HCEC 1CT (cell line): Measurements from ENCODE around the gene OR1E1.
A peak's percentile ranks its signal among the peaks of the same experiment; 100 is the strongest.
"Not testable (repeated sequence)": the region's sequence is repeated elsewhere in the genome, so short reads cannot be mapped to it uniquely, and the experiment has no call there.

Experiments
- DNase-seq: peaks from one replicate; pipeline ENCODE4 v3.0.0-alpha.2; 2017

Gene OR1E1, protein sequence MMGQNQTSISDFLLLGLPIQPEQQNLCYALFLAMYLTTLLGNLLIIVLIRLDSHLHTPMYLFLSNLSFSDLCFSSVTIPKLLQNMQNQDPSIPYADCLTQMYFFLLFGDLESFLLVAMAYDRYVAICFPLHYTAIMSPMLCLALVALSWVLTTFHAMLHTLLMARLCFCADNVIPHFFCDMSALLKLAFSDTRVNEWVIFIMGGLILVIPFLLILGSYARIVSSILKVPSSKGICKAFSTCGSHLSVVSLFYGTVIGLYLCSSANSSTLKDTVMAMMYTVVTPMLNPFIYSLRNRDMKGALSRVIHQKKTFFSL

DNA sequence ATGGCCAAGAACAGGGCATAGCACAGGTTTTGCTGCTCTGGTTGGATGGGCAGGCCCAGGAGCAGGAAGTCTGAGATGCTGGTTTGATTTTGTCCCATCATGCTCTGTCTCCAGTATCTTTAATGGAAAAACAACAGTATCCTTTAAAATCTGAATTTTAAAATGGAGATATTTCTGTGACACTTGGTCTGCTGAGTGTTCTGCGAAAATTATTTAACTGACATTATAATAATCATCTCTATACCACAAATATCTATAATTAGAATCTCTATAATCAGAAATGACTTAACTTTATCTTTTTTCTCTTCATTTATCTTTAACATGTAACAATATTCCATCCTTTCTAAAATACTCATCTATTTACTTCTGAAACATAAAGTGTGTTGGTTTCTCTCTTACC is at the start of gene OR1E1:
OR1E1 (minus strand) TSS at position 101 of the 400 bp plus-strand sequence; CDS start at position 101, 0 bp downstream.
- DNase-seq: no peak

DNA sequence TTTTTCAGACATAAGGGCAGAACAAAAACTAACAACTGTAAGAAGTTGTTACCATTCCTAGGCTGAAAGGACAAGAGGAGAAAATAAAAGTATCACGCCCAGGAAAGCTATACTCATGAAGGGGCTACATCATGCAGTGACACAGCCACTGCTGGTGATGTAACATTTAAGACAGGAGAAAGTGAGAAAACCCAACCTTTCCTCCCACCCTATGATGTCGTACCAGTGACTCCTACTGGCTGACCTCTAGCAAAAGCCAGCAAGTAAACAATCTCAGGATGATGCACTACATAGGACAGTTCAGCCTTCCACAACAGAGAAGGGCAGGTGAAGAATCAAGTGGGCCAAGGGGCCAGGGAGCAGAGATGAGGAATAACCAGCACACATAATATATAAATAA is 49.4 kb upstream of the OR1E1 start:
- peak; percentile 10 for DNase-seq

DNA sequence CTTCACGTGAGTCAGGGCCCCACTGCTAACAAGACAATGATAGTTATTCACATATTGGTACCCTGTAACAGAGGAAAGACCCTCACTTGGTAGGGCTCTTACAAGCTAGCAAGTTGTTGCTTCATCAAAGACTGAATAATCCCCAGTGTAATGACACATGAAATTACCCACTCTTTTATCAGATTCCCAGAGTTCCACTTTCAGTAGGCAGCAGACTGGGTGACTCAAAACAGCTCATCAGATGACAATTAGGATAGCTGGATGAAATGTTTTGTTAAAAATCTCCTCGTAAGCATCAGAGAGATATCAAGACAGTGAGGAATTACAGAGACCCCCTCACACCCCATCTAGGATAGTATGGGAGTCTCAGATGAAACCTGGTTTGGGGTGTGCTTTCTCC is 42.2 kb upstream of the OR1E1 start:
- DNase-seq: no peak

- no peak for DNase-seq
Measured at GRCh38 chr17:3438368-3438767, 40.2 kb upstream of the OR1E1 start.

GRCh38 chr17:3433741-3434140 is 35.5 kb upstream of the OR1E1 start, which contains the start of gene OR1E2:
OR1E2 (minus strand) TSS chr17:3433841; CDS start chr17:3433841, 0 bp downstream.
- DNase-seq: no peak

DNA sequence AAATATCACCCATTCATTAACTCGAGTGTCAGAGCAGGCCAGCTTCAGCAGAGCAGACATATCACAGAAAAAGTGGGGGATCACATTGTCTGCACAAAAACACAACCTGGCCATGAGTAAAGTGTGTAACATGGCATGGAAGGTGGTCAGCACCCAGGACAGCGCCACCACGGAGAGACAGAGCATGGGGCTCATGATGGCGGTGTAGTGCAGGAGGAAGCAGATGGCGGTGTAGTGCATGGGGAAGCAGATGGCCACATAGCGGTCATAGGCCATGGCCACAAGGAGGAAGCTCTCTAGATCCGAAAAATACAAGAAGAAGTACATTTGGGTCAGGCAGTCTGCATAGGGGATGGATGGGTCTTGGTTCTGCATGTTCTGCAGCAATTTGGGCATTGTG is 35.0 kb upstream of the OR1E1 start:
- DNase-seq: not testable (repeated sequence)

DNA sequence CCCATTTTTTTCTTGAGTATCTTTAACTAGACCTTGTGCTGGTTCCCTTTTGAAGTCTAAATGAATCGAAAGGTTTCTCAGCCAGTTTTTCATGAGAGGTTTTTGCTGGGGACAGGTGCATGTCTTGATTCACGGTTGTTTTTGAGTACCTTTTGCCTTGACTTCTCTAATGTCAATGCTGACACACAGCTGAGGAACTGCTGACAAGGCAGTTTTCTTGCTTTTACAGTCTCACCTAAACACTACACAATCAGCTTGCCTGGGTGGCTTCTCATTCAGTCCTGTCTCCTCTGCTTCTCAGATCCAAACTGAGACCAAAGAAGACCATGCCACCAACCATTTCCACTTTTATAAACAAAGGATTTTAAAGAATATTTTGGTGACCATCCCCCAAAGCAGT is 20.0 kb upstream of the OR1E1 start:
- no peak for DNase-seq

DNA sequence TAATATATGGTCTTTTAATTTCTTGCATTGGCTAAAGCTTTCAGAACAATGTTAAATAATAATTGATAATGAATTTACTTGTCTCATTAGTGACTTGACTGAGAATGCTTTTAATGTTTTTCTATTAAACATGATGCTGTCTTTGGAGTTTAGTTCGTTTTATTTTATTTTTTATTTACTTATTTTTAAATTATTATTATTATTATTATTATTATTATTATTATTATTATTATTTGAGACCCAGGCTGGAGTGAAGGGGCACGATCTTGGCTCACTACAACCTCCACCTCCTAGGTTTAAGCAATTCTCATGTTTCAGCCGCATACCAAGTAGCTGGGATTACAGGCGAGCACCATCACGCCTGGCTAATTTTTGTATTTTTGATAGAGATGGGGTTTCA is 17.4 kb upstream of the OR1E1 start:
- DNase-seq: no peak

- not testable (repeated sequence) for DNase-seq
Measured at GRCh38 chr17:3412216-3412615, 14.0 kb upstream of the OR1E1 start.

DNA sequence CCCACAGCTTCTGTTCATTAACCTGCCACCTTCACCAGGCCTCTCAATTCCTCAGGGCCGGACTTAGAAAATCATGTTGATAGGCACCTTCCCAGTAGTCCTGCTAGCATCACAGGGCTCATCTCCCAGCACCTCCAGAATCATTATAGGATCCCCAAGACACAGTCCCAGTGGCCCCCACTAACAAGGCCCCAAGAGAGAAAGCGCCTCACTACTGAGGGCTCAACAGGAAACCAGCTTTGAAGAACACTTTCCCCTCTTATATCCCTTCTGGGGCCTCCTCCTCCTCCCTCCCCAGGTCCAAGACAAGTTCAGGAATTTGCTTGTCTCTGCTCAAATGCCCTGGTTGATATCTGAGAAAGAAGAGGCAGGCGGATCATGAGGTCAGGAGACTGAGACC is 12.9 kb upstream of the OR1E1 start, which contains the start of gene OR3A3:
OR3A3 (plus strand) TSS at position 301 of the 400 bp plus-strand sequence.
- DNase-seq: no peak

DNA sequence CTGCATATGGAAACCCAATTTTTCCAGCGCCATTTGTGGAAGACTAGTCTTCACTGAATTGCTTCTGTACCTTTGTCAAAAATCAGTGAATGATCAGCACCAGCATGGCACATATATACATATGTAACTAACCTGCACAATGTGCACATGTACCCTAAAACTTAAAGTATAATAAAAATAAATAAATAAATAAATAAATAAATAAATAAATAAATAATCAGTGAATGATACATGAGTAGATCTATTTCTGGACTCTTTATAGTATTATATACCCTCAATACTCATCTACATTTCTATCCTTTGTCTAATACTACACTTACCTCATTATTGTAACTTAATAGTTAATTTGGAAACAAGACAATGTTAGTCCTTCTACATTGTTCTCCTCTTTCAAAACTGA is 5.6 kb upstream of the OR1E1 start:
- DNase-seq: not testable (repeated sequence)

DNA sequence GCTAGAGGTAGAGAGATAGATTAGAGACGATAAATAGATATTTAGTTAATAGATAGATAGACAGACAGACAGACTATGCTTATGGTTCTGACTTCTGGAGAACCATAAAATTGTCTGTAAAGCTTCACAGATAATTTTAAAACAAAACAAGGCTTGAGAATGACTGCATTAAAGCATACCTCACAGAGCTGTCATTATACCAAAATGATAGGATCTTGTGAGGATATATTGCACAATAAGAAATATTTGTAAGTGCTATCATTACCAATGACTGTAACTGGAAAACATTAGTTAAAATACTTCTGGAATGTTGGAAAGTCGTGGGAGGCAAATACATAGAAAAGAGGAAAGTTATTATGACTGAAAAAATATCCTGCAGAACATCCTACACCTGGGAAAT is 3.6 kb upstream of the OR1E1 start:
- DNase-seq: no peak

GRCh38 chr17:3400055-3400454 is 1.8 kb upstream of the OR1E1 start:
- DNase-seq: no peak

GRCh38 chr17:3397801-3398200 is 409 bp downstream of the OR1E1 start:
- not testable (repeated sequence) for DNase-seq

- DNase-seq: no peak
Measured at GRCh38 chr17:3389791-3390190, 8.4 kb downstream of the OR1E1 start.

- no peak for DNase-seq
Measured at GRCh38 chr17:3385869-3386816, 12.1 kb downstream of the OR1E1 start, which contains the start of gene OR3A2. OR3A2 (minus strand) TSS chr17:3386308.

DNA sequence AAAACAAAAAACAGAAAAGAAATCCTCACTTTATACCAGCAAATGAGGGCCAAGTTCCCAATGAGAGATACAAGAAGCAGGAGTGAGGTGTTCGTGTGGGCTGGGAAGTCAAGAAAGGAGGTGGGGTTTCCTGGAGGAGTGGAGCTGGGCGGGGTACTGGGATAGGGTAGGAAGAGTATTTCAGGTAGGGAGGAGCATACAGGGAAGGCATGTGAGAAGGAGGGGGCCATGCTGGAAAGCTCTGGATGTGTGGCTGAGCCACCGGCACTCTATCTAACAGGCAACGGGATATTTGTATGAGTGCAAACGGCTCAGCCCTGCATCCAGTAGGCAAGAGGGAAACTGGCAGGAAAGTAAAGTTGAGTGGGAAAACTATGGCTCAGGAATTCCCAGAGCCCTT is 16.3 kb downstream of the OR1E1 start:
- no peak for DNase-seq

- no peak for DNase-seq
Measured at GRCh38 chr17:3378321-3378720, 19.9 kb downstream of the OR1E1 start.

- DNase-seq: not testable (repeated sequence)
Measured at GRCh38 chr17:3371167-3371566, 27.0 kb downstream of the OR1E1 start.
